IMR-90 (cell line): Measurements from ENCODE around the gene ARL5C. TPM values are rescaled to one million over a fixed set of nuclear protein-coding genes. Genes with fewer than 3 reads are reported as not detected.

Experiments
- ATAC-seq: fragments of 200-7000 bp; cut with Tn5 transposase; 2 replicates; pipeline ENCODE4 v1.9.1; 2020; ENCODE audit warnings: low read depth, mild to moderate bottlenecking, moderate library complexity
- BruUV-seq: library from RNA; stranded (reverse); fragments of 400-500 nt; replicated peaks from 2 replicates; lab custom pipeline; 2021; lab: Mats Ljungman, UMichigan
- CTCF ChIA-PET: fragments of 300-600 bp; formaldehyde crosslinking; extraction: SDS; loops from one replicate; lab custom pipeline; 2021; ENCODE audit warnings: antibody characterized with exemption; lab: Yijun Ruan, JAX
- POLR2A ChIA-PET: fragments of 300-600 bp; sonication (Branson Sonifier 250); formaldehyde crosslinking; loops from one replicate; lab custom pipeline; 2022; ENCODE audit warnings: antibody characterized with exemption; ENCODE audit not compliant: unreplicated experiment; lab: Charles Lee
- DNase-seq: peaks from one replicate; pipeline ENCODE4 v3.0.0; 2013
- H2AFZ ChIP-seq: replicated peaks from 2 replicates; pipeline ENCODE3; 2013; ENCODE audit warnings: low read length, mild to moderate bottlenecking; ENCODE audit not compliant: poor library complexity
- H2AK5ac ChIP-seq: 2 replicates; pipeline ENCODE4 v1.6.1; 2013; ENCODE audit warnings: low read depth, low read length, inconsistent platforms
- H2AK9ac ChIP-seq: replicated peaks from 2 replicates; pipeline ENCODE3; 2013; ENCODE audit warnings: mild to moderate bottlenecking, low read depth, low read length, moderate library complexity; ENCODE audit not compliant: poor library complexity
- H2BK120ac ChIP-seq: 2 replicates; pipeline ENCODE4 v1.6.1; 2013; ENCODE audit warnings: low read depth, low read length, inconsistent platforms
- H2BK15ac ChIP-seq: 3 replicates; pipeline ENCODE4 v1.6.1; 2013; ENCODE audit warnings: low read depth, low read length, inconsistent platforms
- H2BK20ac ChIP-seq: 2 replicates; pipeline ENCODE4 v1.6.1; 2013; ENCODE audit warnings: low read depth, mild to moderate bottlenecking, inconsistent platforms, low read length, moderate library complexity
- H2BK5ac ChIP-seq: 2 replicates; pipeline ENCODE4 v1.6.1; 2013; ENCODE audit warnings: mild to moderate bottlenecking, low read depth, low read length, inconsistent platforms; ENCODE audit not compliant: poor library complexity, severe bottlenecking
- H3K14ac ChIP-seq: replicated peaks from 2 replicates; pipeline ENCODE4 v1.6.1; 2013; ENCODE audit warnings: low read depth, low read length, inconsistent platforms
- H3K18ac ChIP-seq: 2 replicates; pipeline ENCODE4 v1.6.1; 2013; ENCODE audit warnings: low read depth, low read length, control low read depth
- H3K23ac ChIP-seq: 2 replicates; pipeline ENCODE4 v1.6.1; 2013; ENCODE audit warnings: low read depth, low read length, inconsistent platforms
- H3K27ac ChIP-seq: 2 replicates; pipeline ENCODE4 v1.5.1; 2013; ENCODE audit warnings: mild to moderate bottlenecking, control low read depth, low read length; ENCODE audit not compliant: insufficient read depth
- H3K27me3 ChIP-seq: 2 replicates; pipeline ENCODE4 v1.6.1; 2013; ENCODE audit warnings: low read length; ENCODE audit not compliant: control insufficient read depth, insufficient read depth
- H3K36me3 ChIP-seq: 2 replicates; pipeline ENCODE4 v1.6.1; 2013; ENCODE audit warnings: low read length, mixed read lengths; ENCODE audit not compliant: control insufficient read depth, insufficient read depth
- H3K4ac ChIP-seq: 2 replicates; pipeline ENCODE4 v1.6.1; 2013; ENCODE audit warnings: low read depth, low read length, inconsistent platforms
- H3K4me1 ChIP-seq: 2 replicates; pipeline ENCODE4 v1.6.1; 2013; ENCODE audit warnings: low read length, mixed read lengths; ENCODE audit not compliant: control insufficient read depth, insufficient read depth
- H3K4me2 ChIP-seq: 2 replicates; pipeline ENCODE4 v1.6.1; 2013; ENCODE audit warnings: low read depth, mild to moderate bottlenecking, control low read depth, low read length, moderate library complexity
- H3K4me3 ChIP-seq: 2 replicates; pipeline ENCODE4 v1.5.1; 2013; ENCODE audit warnings: low read depth, mild to moderate bottlenecking, control low read depth, low read length, moderate library complexity; ENCODE audit not compliant: insufficient read depth
- H3K56ac ChIP-seq: 2 replicates; pipeline ENCODE4 v1.6.1; 2013; ENCODE audit warnings: low read length, inconsistent platforms; ENCODE audit not compliant: insufficient read depth; ENCODE audit errors: extremely low read depth
- H3K79me1 ChIP-seq, 2 experiments: 2 replicates each; pipeline ENCODE4 v1.6.1; 2013; ENCODE audit warnings: low read length in 2 of 2, inconsistent platforms in 1 of 2, low read depth in 1 of 2
- H3K9ac ChIP-seq: 2 replicates; pipeline ENCODE4 v1.6.1; 2013; ENCODE audit warnings: low read depth, low read length, control low read depth
- H3K9me1 ChIP-seq: 2 replicates; pipeline ENCODE4 v1.6.1; 2013; ENCODE audit warnings: low read length, inconsistent platforms; ENCODE audit not compliant: insufficient read depth
- H3K9me3 ChIP-seq: 2 replicates; pipeline ENCODE4 v1.6.1; 2013; ENCODE audit warnings: low read length; ENCODE audit not compliant: control insufficient read depth, insufficient read depth
- H4K20me1 ChIP-seq: 2 replicates; pipeline ENCODE4 v1.6.1; 2013; ENCODE audit warnings: low read length, inconsistent platforms; ENCODE audit not compliant: insufficient read depth
- H4K5ac ChIP-seq: 2 replicates; pipeline ENCODE4 v1.6.1; 2013; ENCODE audit warnings: mild to moderate bottlenecking, low read depth, low read length, control low read depth
- H4K8ac ChIP-seq, 2 experiments: 2 replicates each; pipeline ENCODE4 v1.6.1; 2013; ENCODE audit warnings: low read depth in 2 of 2, low read length in 2 of 2, control low read depth in 1 of 2, inconsistent platforms in 1 of 2
- H4K91ac ChIP-seq: 2 replicates; pipeline ENCODE4 v1.6.1; 2013; ENCODE audit warnings: low read depth, low read length, inconsistent platforms; ENCODE audit not compliant: insufficient read depth
- BHLHE40 ChIP-seq: fragments of 150-350 bp; IDR thresholded peaks from 2 replicates; pipeline ENCODE4 v1.6.1; 2016; ENCODE audit warnings: mild to moderate bottlenecking, low read depth, low read length
- CEBPB ChIP-seq: IDR thresholded peaks from 2 replicates; pipeline ENCODE4 v1.6.1; 2012; ENCODE audit warnings: low read depth, low read length, improper control_type of control experiment
- MXI1 ChIP-seq: IDR thresholded peaks from 2 replicates; pipeline ENCODE4 v1.6.1; 2012; ENCODE audit warnings: low read depth, mild to moderate bottlenecking, low read length, moderate library complexity, borderline replicate concordance
- RAD21 ChIP-seq: IDR thresholded peaks from 2 replicates; pipeline ENCODE4 v1.6.1; 2012; ENCODE audit warnings: low read length, improper control_type of control experiment
- WGBS, 2 experiments: methylation state at CpG; one replicate each; pipeline versions ENCODE4 v1.1.5 to v1.1.7; 2013; ENCODE audit warnings: missing lambda C conversion rate in 2 of 2; ENCODE audit not compliant: insufficient read length in 1 of 2; ENCODE audit errors: extremely low coverage in 2 of 2; 5-methylcytosine and 5-hydroxymethylcytosine counted together
- dilution Hi-C: fragments of 300-500 bp; cut with HindIII; formaldehyde crosslinking; loops from one replicate; pipeline ENCODE4 v1.14.3; 2018; ENCODE audit warnings: low sequenced_read_pairs; ENCODE audit not compliant: unreplicated experiment
- in situ Hi-C: fragments of 300-500 bp; cut with MboI; formaldehyde crosslinking; loops from 3 replicates; pipeline ENCODE4 v1.14.3; 2019; ENCODE audit warnings: low sequenced_read_pairs, inconsistent platforms, mixed read lengths
- intact Hi-C: fragments of 100-400 bp; cut with micrococcal nuclease; formaldehyde crosslinking; loops from 2 replicates; pipeline ENCODE4 v1.10.0; 2022
- polyA plus RNA-seq, 3 experiments: library from polyadenylated mRNA; depleted of rRNA; stranded (reverse); fragments of >200 nt; gene quantifications; 2 replicates each; pipeline ENCODE4 v1.2.3, GENCODE V29; 2012; ENCODE audit warnings: low replicate concordance in 1 of 3
- total RNA-seq: library from RNA; depleted of rRNA; stranded (reverse); fragments of >200 nt; gene quantifications from 2 replicates; pipeline ENCODE4 v1.2.3, GENCODE V29; 2012

ARL5C gene
- total and polyA plus RNA-seq, 2 of the 4 experiments (the other 2 are of a cell fraction), result not detected

DNA sequence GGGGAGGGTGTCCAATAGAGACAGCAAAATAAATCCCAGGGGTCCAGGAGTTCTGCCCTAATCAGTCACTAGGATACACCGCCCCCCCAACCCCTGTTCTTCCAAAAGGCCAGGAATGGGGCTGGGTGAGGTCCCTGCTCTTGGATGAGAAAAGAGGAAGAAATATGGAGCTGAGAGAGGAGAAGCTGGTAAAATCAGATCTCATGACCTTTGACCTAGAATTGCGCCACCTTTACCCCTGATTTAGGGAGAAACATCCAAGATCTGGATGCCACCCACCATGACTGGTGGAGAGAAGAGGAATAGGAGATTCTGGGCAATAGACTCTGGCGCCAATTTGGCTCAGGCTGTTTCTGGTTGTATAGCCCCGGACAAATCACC lies 32.2 kb upstream of the ARL5C start:
- Histone ChIP-seq H4K20me1 (peaks cover 36% of the 10 kb centered on the region), H3K4ac (peak overlapping the region; percentile 63), H2BK20ac (no peak overlapping the region), H2BK120ac (peak overlapping the region; percentile 18; the same call in 1 of the 2 replicates), H2AK5ac (peak overlapping the region; percentile 76), H3K79me1 (peaks cover 48 to 79% of the 10 kb centered on the region in 2 experiments), H3K18ac (no peak overlapping the region), H3K9me1 (peaks cover 23% of the 10 kb centered on the region), H2AFZ (peak overlapping the region; percentile 92), H3K14ac (no peak overlapping the region; the same call in 1 of the 2 replicates), H3K4me1 (peaks cover 23% of the 10 kb centered on the region), H3K27me3 (no peaks in the 10 kb centered on the region), H3K4me2 (peak overlapping the region; percentile 78), H2BK5ac (peak overlapping the region; percentile 53), H4K5ac (peak overlapping the region; percentile 77), H3K4me3 (peak overlapping the region; percentile 88; the same call in 1 of the 2 replicates), H2AK9ac (peak overlapping the region; percentile 89), H3K56ac (no peak overlapping the region; the same call in 1 of the 2 replicates), H4K8ac (peak overlapping the region; percentile 65 to 66; a peak in 3 of 4 replicates), H3K27ac (peak overlapping the region; percentile 69), H3K36me3 (peaks cover 28% of the 10 kb centered on the region), H3K9me3 (no peaks in the 10 kb centered on the region), H3K23ac (no peak overlapping the region), H3K9ac (0 out of 2 replicates have a peak overlapping the region, but pooled peaks have one; percentile 37), H2BK15ac (no peak overlapping the region), H4K91ac (peak overlapping the region; percentile 66; the same call in 1 of the 2 replicates)
- BruUV-seq, result no TSS peak
- DNase-seq (no peak), ATAC-seq (no peak)
- ChIA-PET CTCF (no interaction called here), POLR2A (no interaction called here)
- in situ Hi-C loops, result no loop called here
- WGBS, 2 experiments, result no CpG with 5 or more reads among the region's 4 CpGs
- TF ChIP-seq BHLHE40 (no peak), RAD21 (no peak), MXI1 (no peak), CEBPB (peak; percentile 82)
- dilution Hi-C loops, result no loop called here
- intact Hi-C loops, result no loop called here
